H9 (cell line): ENCODE measurements around the gene MYLK. TPM values are rescaled to one million over a fixed set of nuclear protein-coding genes. Genes with fewer than 3 reads are reported as not detected.

Experiments used
- DNase-seq: peaks from one replicate; pipeline ENCODE4 v3.0.0-alpha.2; 2017
- H2AFZ ChIP-seq: one replicate; pipeline ENCODE4 v1.6.1; 2013; ENCODE audit warnings: mild to moderate bottlenecking, low read length, control low read depth, moderate library complexity
- H2AK5ac ChIP-seq: 2 replicates; pipeline ENCODE4 v1.6.1; 2013; ENCODE audit warnings: low read length, control low read depth, mixed read lengths; ENCODE audit not compliant: insufficient read length
- H2BK120ac ChIP-seq: one replicate; pipeline ENCODE4 v1.6.1; 2013; ENCODE audit warnings: low read depth, mild to moderate bottlenecking, low read length, control low read depth, inconsistent platforms; ENCODE audit not compliant: poor library complexity, severe bottlenecking
- H2BK12ac ChIP-seq: 2 replicates; pipeline ENCODE4 v1.6.1; 2013; ENCODE audit warnings: low read length, control low read depth, mixed read lengths, low read depth; ENCODE audit not compliant: insufficient read length
- H2BK15ac ChIP-seq: 2 replicates; pipeline ENCODE4 v1.6.1; 2013; ENCODE audit warnings: low read depth, low read length, control low read depth
- H2BK20ac ChIP-seq: one replicate; pipeline ENCODE4 v1.6.1; 2013; ENCODE audit warnings: low read depth, mild to moderate bottlenecking, low read length, control low read depth, inconsistent platforms; ENCODE audit not compliant: poor library complexity, severe bottlenecking
- H2BK5ac ChIP-seq: 2 replicates; pipeline ENCODE4 v1.6.1; 2013; ENCODE audit warnings: low read length, control low read depth, mixed read lengths; ENCODE audit not compliant: insufficient read length
- H3K14ac ChIP-seq: 2 replicates; pipeline ENCODE4 v1.6.1; 2013; ENCODE audit warnings: low read length, control low read depth; ENCODE audit not compliant: insufficient read depth
- H3K18ac ChIP-seq: 2 replicates; pipeline ENCODE4 v1.6.1; 2013; ENCODE audit warnings: low read depth, mild to moderate bottlenecking, mixed read lengths, low read length, control low read depth; ENCODE audit not compliant: insufficient read length
- H3K23ac ChIP-seq: 2 replicates; pipeline ENCODE4 v1.6.1; 2013; ENCODE audit warnings: low read length, control low read depth, mixed read lengths, low read depth; ENCODE audit not compliant: insufficient read length
- H3K23me2 ChIP-seq: 2 replicates; pipeline ENCODE4 v1.6.1; 2013; ENCODE audit warnings: low read depth, mild to moderate bottlenecking, mixed read lengths, low read length, control low read depth; ENCODE audit not compliant: insufficient read length, poor library complexity, severe bottlenecking
- H3K27ac ChIP-seq: 2 replicates; pipeline ENCODE4 v1.5.1; 2013; ENCODE audit warnings: low read length, control low read depth, mixed read lengths, low read depth; ENCODE audit not compliant: insufficient read length
- H3K27me3 ChIP-seq: 2 replicates; pipeline ENCODE4 v1.6.1; 2013; ENCODE audit warnings: low read length, control low read depth, inconsistent platforms; ENCODE audit not compliant: insufficient read depth
- H3K4ac ChIP-seq: 2 replicates; pipeline ENCODE4 v1.6.1; 2013; ENCODE audit warnings: low read depth, mild to moderate bottlenecking, control low read depth, inconsistent platforms, low read length, moderate library complexity
- H3K4me1 ChIP-seq: 2 replicates; pipeline ENCODE4 v1.6.1; 2013; ENCODE audit warnings: low read length, control low read depth, inconsistent platforms; ENCODE audit not compliant: insufficient read depth
- H3K4me2 ChIP-seq: 2 replicates; pipeline ENCODE4 v1.6.1; 2013; ENCODE audit warnings: low read length, control low read depth, mixed read lengths; ENCODE audit not compliant: insufficient read length, insufficient read depth
- H3K56ac ChIP-seq: 2 replicates; pipeline ENCODE4 v1.6.1; 2013; ENCODE audit warnings: low read depth, mild to moderate bottlenecking, mixed read lengths, low read length, control low read depth; ENCODE audit not compliant: insufficient read length
- H3K79me1 ChIP-seq: 2 replicates; pipeline ENCODE4 v1.6.1; 2013; ENCODE audit warnings: low read depth, mild to moderate bottlenecking, moderate library complexity, low read length, control low read depth, inconsistent platforms; ENCODE audit not compliant: insufficient read depth, poor library complexity, severe bottlenecking
- H3K79me2 ChIP-seq: 2 replicates; pipeline ENCODE4 v1.6.1; 2013; ENCODE audit warnings: low read length, control low read depth, inconsistent platforms; ENCODE audit not compliant: insufficient read depth
- H3K9ac ChIP-seq: 2 replicates; pipeline ENCODE4 v1.6.1; 2013; ENCODE audit warnings: low read length, control low read depth, mixed read lengths; ENCODE audit not compliant: insufficient read length; ENCODE audit errors: extremely low read depth
- H3K9me3 ChIP-seq: one replicate; pipeline ENCODE4 v1.6.1; 2013; ENCODE audit warnings: low read depth, low read length, inconsistent platforms; ENCODE audit not compliant: control insufficient read depth
- H3T11ph ChIP-seq: one replicate; pipeline ENCODE4 v1.6.1; 2013; ENCODE audit warnings: mild to moderate bottlenecking, low read length, control low read depth, inconsistent platforms
- H4K20me1 ChIP-seq: one replicate; pipeline ENCODE4 v1.6.1; 2013; ENCODE audit not compliant: control insufficient read depth, insufficient read length, insufficient read depth
- H4K5ac ChIP-seq: 2 replicates; pipeline ENCODE4 v1.6.1; 2013; ENCODE audit warnings: low read depth, mild to moderate bottlenecking, mixed read lengths, low read length, control low read depth; ENCODE audit not compliant: insufficient read length
- H4K8ac ChIP-seq: replicated peaks from 2 replicates; pipeline ENCODE4 v1.6.1; 2013; ENCODE audit warnings: low read length, control low read depth, mixed read lengths, low read depth; ENCODE audit not compliant: insufficient read length
- H4K91ac ChIP-seq: 2 replicates; pipeline ENCODE4 v1.6.1; 2013; ENCODE audit warnings: low read depth, mild to moderate bottlenecking, moderate library complexity, mixed read lengths, low read length, control low read depth; ENCODE audit not compliant: insufficient read length
- H3K27ac Mint-ChIP-seq, 3 experiments: 2 replicates in 2 of 3; 3 replicates in 1 of 3; pipeline ENCODE4 v1.8.0; 2020 to 2021; ENCODE audit warnings: mixed read lengths in 3 of 3, mild to moderate bottlenecking in 1 of 3, moderate library complexity in 1 of 3
- H3K27me3 Mint-ChIP-seq: 2 replicates; pipeline ENCODE4 v1.8.0; 2021; ENCODE audit warnings: low read depth, mild to moderate bottlenecking, moderate library complexity, mixed read lengths
- H3K36me3 Mint-ChIP-seq, 3 experiments: 2 replicates in 2 of 3; 3 replicates in 1 of 3; pipeline ENCODE4 v1.8.0; 2020 to 2021; ENCODE audit warnings: low read depth in 3 of 3, mixed read lengths in 3 of 3; ENCODE audit not compliant: insufficient read depth in 1 of 3
- H3K4me1 Mint-ChIP-seq, 2 experiments: 2 replicates each; pipeline ENCODE4 v1.8.0; 2020; ENCODE audit warnings: mixed read lengths in 2 of 2
- H3K4me3 Mint-ChIP-seq, 2 experiments: 2 replicates in 1 of 2; 3 replicates in 1 of 2; pipeline ENCODE4 v1.8.0; 2020 to 2021; ENCODE audit warnings: mild to moderate bottlenecking in 2 of 2, mixed read lengths in 2 of 2, moderate library complexity in 1 of 2
- H3K9me3 Mint-ChIP-seq, 2 experiments: 2 replicates in 1 of 2; 3 replicates in 1 of 2; pipeline ENCODE4 v1.8.0; 2020; ENCODE audit warnings: mild to moderate bottlenecking in 2 of 2, mixed read lengths in 2 of 2, moderate library complexity in 1 of 2
- WGBS: extraction: QIAGEN DNeasy Blood & Tissue Kit; methylation state at CpG from one replicate; pipeline ENCODE4 v1.1.7; 2013; ENCODE audit warnings: missing lambda C conversion rate, low lambda C conversion rate, mixed read lengths; ENCODE audit not compliant: insufficient read length; ENCODE audit errors: extremely low coverage; 5-methylcytosine and 5-hydroxymethylcytosine counted together
- total RNA-seq: library from RNA; stranded (reverse); gene quantifications from 2 replicates; pipeline ENCODE4 v1.2.1, GENCODE V29; 2021
- TF ChIP-seq, protein P1 (sequence below): fragments of 200-600 bp; sonication (generic); conservative IDR thresholded peaks from 3 replicates; pipeline ENCODE4 v1.8.0; 2021; ENCODE audit warnings: antibody characterized with exemption, mild to moderate bottlenecking

The MYLK gene
- total RNA-seq, 1 experiment from 2014 or later: 10.1 TPM

DNA sequence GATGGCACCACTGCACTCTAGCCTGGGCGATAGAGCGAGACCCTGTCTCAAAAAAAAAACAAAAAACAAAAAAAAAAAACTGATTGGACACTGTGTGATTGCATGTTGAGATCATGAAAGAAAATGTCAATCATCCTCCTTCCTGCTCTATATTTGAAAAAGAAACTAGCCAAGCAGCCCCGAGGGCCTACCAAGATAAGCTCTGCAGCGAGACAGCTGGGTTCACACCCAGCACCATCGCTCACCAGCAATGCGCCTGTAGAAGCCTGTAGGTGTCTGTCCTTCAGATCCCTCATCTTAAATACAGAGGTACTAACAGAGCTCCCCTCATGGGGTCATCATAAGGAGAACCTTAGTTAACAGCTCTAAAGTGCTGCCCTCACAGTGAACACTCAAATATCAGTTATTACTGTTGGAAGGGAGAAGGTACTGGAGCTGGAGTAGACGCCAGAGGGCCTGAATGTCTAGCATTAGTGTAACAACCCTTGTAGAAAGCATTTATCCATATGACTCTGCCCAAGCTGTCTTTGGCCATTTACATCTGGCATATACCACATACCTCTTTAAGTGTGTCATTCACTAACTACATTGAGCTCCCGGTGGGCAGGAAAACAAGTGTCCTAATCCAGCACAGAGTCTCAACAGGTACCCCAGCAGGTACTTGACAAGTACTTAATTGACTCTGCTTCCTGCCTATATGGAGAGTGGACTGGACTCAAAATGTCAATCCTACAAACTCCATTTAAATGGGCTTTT is 22.9 kb downstream of the MYLK start:
- H2BK120ac ChIP-seq: no peak overlapping the region
- no peak overlapping the region for H2BK15ac ChIP-seq
- no peak overlapping the region for H3K23ac ChIP-seq
- no peaks in the 10 kb centered on the region for H3K9me3 Mint-ChIP-seq
- no peak overlapping the region for H3K4ac ChIP-seq
- no peaks in the 10 kb centered on the region; the same call in 1 of the 2 replicates for H3K4me1 ChIP-seq
- H3K4me2 ChIP-seq: no peak overlapping the region
- no peak overlapping the region for H3K4me3 Mint-ChIP-seq
- H2BK12ac ChIP-seq: no peak overlapping the region
- no peaks in the 10 kb centered on the region for H3K27me3 ChIP-seq
- WGBS: no CpG with 5 or more reads among the region's 8 CpGs
- H3K27ac ChIP-seq: no peak overlapping the region
- no peak overlapping the region for H3K14ac ChIP-seq
- no peak overlapping the region for H4K8ac ChIP-seq
- no peak overlapping the region for H3K56ac ChIP-seq
- no peaks in the 10 kb centered on the region for H3K9me3 ChIP-seq
- no peak for DNase-seq
- no peak overlapping the region for H3K27ac Mint-ChIP-seq
- no peaks in the 10 kb centered on the region for H3K27me3 Mint-ChIP-seq
- peaks cover 0 to 5% of the 10 kb centered on the region in 2 experiments; a peak in 2 of 4 replicates for H3K4me1 Mint-ChIP-seq
- no peak overlapping the region for H3K9ac ChIP-seq
- no peak overlapping the region for H2BK20ac ChIP-seq
- no peak overlapping the region for H3T11ph ChIP-seq
- TF ChIP-seq, protein P1, sequence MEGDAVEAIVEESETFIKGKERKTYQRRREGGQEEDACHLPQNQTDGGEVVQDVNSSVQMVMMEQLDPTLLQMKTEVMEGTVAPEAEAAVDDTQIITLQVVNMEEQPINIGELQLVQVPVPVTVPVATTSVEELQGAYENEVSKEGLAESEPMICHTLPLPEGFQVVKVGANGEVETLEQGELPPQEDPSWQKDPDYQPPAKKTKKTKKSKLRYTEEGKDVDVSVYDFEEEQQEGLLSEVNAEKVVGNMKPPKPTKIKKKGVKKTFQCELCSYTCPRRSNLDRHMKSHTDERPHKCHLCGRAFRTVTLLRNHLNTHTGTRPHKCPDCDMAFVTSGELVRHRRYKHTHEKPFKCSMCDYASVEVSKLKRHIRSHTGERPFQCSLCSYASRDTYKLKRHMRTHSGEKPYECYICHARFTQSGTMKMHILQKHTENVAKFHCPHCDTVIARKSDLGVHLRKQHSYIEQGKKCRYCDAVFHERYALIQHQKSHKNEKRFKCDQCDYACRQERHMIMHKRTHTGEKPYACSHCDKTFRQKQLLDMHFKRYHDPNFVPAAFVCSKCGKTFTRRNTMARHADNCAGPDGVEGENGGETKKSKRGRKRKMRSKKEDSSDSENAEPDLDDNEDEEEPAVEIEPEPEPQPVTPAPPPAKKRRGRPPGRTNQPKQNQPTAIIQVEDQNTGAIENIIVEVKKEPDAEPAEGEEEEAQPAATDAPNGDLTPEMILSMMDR: no peak
- H4K91ac ChIP-seq: no peak overlapping the region
- no peak overlapping the region for H2AK5ac ChIP-seq
- H4K20me1 ChIP-seq: no peaks in the 10 kb centered on the region
- H3K18ac ChIP-seq: no peak overlapping the region
- no peaks in the 10 kb centered on the region for H3K79me2 ChIP-seq
- H3K79me1 ChIP-seq: no peaks in the 10 kb centered on the region
- no peaks in the 10 kb centered on the region for H3K23me2 ChIP-seq
- H2AFZ ChIP-seq: no peak overlapping the region
- peaks cover 2 to 4% (median 2%) of the 10 kb centered on the region in 3 experiments; a peak in 6 of 7 replicates for H3K36me3 Mint-ChIP-seq
- H2BK5ac ChIP-seq: no peak overlapping the region
- H4K5ac ChIP-seq: no peak overlapping the region
